ENCODE results near the gene ANAPC5. TPM values are rescaled to one million over a fixed set of nuclear protein-coding genes. Genes with fewer than 3 reads are reported as not detected.

Gene ANAPC5
- total and polyA plus RNA-seq, 2 donors from 2014 or later, result 84.3 to 85.1 TPM

DNA sequence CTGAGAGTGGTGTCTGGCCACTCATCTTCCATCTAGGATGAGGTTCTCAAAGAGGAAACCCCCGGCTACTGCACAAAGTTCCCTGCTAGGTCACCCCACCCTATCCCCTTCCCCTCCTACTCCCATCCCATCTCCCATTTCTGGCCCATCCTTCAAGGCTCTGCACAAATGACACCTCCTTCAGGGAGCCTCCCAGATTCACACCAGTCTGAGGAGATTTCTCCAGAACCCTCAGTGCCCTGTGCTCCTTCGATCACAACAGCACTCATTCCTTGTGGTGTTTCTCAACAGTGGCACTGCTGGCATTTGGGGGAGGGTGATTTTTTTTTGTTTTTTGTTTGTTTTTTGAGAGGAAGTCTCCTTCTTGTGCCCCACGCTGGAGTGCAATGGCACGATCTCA, 58.6 kb downstream of the ANAPC5 start:
- H3K27me3 ChIP-seq (ENCODE audit: control insufficient read depth, insufficient read depth, low read length), result no peaks in the 10 kb centered on the region
- intact Hi-C loops (cut with DNase I), result no loop called here
- no peak for FAIRE-seq
- H3K9ac ChIP-seq (ENCODE audit: low read length in 3 of 3), result no peak overlapping the region
- TF ChIP-seq, protein P1, sequence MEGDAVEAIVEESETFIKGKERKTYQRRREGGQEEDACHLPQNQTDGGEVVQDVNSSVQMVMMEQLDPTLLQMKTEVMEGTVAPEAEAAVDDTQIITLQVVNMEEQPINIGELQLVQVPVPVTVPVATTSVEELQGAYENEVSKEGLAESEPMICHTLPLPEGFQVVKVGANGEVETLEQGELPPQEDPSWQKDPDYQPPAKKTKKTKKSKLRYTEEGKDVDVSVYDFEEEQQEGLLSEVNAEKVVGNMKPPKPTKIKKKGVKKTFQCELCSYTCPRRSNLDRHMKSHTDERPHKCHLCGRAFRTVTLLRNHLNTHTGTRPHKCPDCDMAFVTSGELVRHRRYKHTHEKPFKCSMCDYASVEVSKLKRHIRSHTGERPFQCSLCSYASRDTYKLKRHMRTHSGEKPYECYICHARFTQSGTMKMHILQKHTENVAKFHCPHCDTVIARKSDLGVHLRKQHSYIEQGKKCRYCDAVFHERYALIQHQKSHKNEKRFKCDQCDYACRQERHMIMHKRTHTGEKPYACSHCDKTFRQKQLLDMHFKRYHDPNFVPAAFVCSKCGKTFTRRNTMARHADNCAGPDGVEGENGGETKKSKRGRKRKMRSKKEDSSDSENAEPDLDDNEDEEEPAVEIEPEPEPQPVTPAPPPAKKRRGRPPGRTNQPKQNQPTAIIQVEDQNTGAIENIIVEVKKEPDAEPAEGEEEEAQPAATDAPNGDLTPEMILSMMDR (IDR thresholded peaks at IDR 0.05; ENCODE audit: borderline replicate concordance, extremely low read depth, insufficient read depth), result no peak
- no peaks in the 10 kb centered on the region for H3K9me3 ChIP-seq (ENCODE audit: control insufficient read depth in 2 of 3, insufficient read depth in 1 of 3, low read length in 3 of 3)
- H3K4me3 ChIP-seq (ENCODE audit: low read length in 3 of 3), result no peak overlapping the region
- peaks cover 0 to 13% (median 0%) of the 10 kb centered on the region in 3 donors for H3K4me1 ChIP-seq (ENCODE audit: control insufficient read depth in 2 of 3, insufficient read depth in 2 of 3, low read depth in 1 of 3, low read length in 3 of 3)
- H3K36me3 ChIP-seq (ENCODE audit: control insufficient read depth in 2 of 3, insufficient read depth in 3 of 3, low read length in 3 of 3), result peaks cover 0 to 2% (median 0%) of the 10 kb centered on the region in 3 donors
- DNase-seq, result no peak
- H3K27ac ChIP-seq (ENCODE audit: low read depth in 2 of 2, low read length in 2 of 2), result no peak overlapping the region

DNA sequence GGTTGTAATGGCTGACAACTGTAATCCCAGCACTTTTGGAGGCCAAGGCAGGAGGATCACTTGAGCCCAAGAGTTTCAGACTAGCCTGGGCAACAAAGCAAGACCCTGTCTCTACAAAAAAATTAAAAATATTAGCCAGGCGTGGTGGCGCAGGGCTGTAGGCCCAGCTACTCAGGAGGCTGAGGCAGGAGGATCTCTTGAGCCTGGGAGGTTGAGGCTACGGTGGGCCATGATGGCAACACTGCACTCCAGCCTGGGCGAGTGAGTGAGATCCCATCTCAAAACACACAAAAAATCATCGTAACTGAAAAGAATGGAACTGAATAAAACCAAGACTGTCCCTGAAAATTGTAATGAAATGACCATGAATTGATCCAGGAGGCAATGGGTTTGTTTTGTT, 61.8 kb downstream of the ANAPC5 start:
- H3K4me1 ChIP-seq (ENCODE audit: control insufficient read depth in 2 of 3, insufficient read depth in 2 of 3, low read depth in 1 of 3, low read length in 3 of 3), result peaks cover 0 to 7% (median 0%) of the 10 kb centered on the region in 3 donors
- no peak overlapping the region for H3K9ac ChIP-seq (ENCODE audit: low read length in 3 of 3)
- no peak for FAIRE-seq
- H3K9me3 ChIP-seq (ENCODE audit: control insufficient read depth in 2 of 3, insufficient read depth in 1 of 3, low read length in 3 of 3), result no peaks in the 10 kb centered on the region
- TF ChIP-seq, protein P1 (IDR thresholded peaks at IDR 0.05; ENCODE audit: borderline replicate concordance, extremely low read depth, insufficient read depth), result no peak
- intact Hi-C loops (cut with DNase I), result no loop called here
- DNase-seq, result peak in 1 of 5 donors; percentile 25
- peaks cover 0 to 2% (median 0%) of the 10 kb centered on the region in 3 donors for H3K36me3 ChIP-seq (ENCODE audit: control insufficient read depth in 2 of 3, insufficient read depth in 3 of 3, low read length in 3 of 3)
- H3K27ac ChIP-seq (ENCODE audit: low read depth in 2 of 2, low read length in 2 of 2), result no peak overlapping the region
- no peak overlapping the region for H3K4me3 ChIP-seq (ENCODE audit: low read length in 3 of 3)
- no peaks in the 10 kb centered on the region for H3K27me3 ChIP-seq (ENCODE audit: control insufficient read depth, insufficient read depth, low read length)

DNA sequence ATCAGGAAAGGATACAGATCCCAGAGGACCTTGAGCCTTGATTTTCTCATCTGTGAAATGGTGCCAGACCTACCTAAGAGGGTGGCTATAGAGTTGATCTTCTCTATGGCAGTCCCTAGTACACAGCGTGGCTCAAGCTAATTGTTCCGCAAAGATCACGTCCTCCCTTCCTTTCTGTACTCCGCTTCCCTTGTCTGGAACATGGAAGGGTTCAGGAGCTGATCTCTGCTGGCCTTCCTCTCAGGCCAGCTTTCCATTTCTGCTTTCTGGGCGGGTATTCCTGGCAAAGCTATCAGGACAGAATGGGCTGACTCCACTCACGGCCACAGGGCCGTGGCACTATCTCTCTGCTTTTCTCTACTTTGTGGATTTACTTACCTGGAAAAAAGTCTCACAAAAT, 62.2 kb downstream of the ANAPC5 start:
- TF ChIP-seq, protein P1 (IDR thresholded peaks at IDR 0.05; ENCODE audit: borderline replicate concordance, extremely low read depth, insufficient read depth), result no peak
- H3K9ac ChIP-seq (ENCODE audit: low read length in 3 of 3), result no peak overlapping the region
- H3K36me3 ChIP-seq (ENCODE audit: control insufficient read depth in 2 of 3, insufficient read depth in 3 of 3, low read length in 3 of 3), result peaks cover 0 to 2% (median 0%) of the 10 kb centered on the region in 3 donors
- H3K27ac ChIP-seq (ENCODE audit: low read depth in 2 of 2, low read length in 2 of 2), result no peak overlapping the region
- peaks cover 0 to 4% (median 0%) of the 10 kb centered on the region in 3 donors for H3K4me1 ChIP-seq (ENCODE audit: control insufficient read depth in 2 of 3, insufficient read depth in 2 of 3, low read depth in 1 of 3, low read length in 3 of 3)
- no peak for DNase-seq
- intact Hi-C loops (cut with DNase I), result no loop called here
- H3K27me3 ChIP-seq (ENCODE audit: control insufficient read depth, insufficient read depth, low read length), result no peaks in the 10 kb centered on the region
- no peak overlapping the region for H3K4me3 ChIP-seq (ENCODE audit: low read length in 3 of 3)
- FAIRE-seq, result no peak
- H3K9me3 ChIP-seq (ENCODE audit: control insufficient read depth in 2 of 3, insufficient read depth in 1 of 3, low read length in 3 of 3), result no peaks in the 10 kb centered on the region

DNA sequence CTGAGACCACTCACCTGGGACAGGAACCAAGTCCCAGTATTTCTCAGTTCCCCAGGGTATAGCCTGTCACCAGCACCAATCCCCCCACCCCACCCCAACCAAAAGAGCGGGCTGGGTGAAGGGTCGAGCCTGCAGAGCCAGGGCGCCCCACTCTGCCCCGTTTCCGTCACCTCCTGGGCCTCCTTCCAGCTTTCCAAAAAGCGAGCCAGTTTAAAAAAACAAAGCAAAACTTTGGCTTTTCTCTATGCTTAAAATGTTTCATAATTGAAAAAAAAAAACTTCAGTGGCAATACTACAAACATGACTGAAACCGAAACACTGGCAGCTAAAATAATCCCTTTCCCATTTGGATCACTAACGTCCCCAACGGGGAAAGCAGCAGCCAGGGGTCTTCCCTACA, 63.2 kb downstream of the ANAPC5 start:
- H3K27me3 ChIP-seq (ENCODE audit: control insufficient read depth, insufficient read depth, low read length), result no peaks in the 10 kb centered on the region
- TF ChIP-seq, protein P1 (IDR thresholded peaks at IDR 0.05; ENCODE audit: borderline replicate concordance, extremely low read depth, insufficient read depth), result no peak
- intact Hi-C loops (cut with DNase I), result no loop called here
- peaks cover 0 to 5% (median 0%) of the 10 kb centered on the region in 3 donors for H3K4me1 ChIP-seq (ENCODE audit: control insufficient read depth in 2 of 3, insufficient read depth in 2 of 3, low read depth in 1 of 3, low read length in 3 of 3)
- H3K9me3 ChIP-seq (ENCODE audit: control insufficient read depth in 2 of 3, insufficient read depth in 1 of 3, low read length in 3 of 3), result no peaks in the 10 kb centered on the region
- FAIRE-seq (no peak), DNase-seq (peak in 1 of 5 donors; percentile 81)
- H3K4me3 ChIP-seq (ENCODE audit: low read length in 3 of 3), result no peak overlapping the region
- no peak overlapping the region for H3K27ac ChIP-seq (ENCODE audit: low read depth in 2 of 2, low read length in 2 of 2)
- H3K36me3 ChIP-seq (ENCODE audit: control insufficient read depth in 2 of 3, insufficient read depth in 3 of 3, low read length in 3 of 3), result peaks cover 0 to 2% (median 0%) of the 10 kb centered on the region in 3 donors
- H3K9ac ChIP-seq (ENCODE audit: low read length in 3 of 3), result no peak overlapping the region

All from kidney (tissue), 14 donors.